Esophagus squamous epithelium (tissue), 5 donors: ENCODE results near the gene CRABP2. TPM values are rescaled to one million over a fixed set of nuclear protein-coding genes. Genes with fewer than 3 reads are reported as not detected.

ENCODE experiments used
- DNase-seq: peaks from one replicate; lab custom pipeline; 2025; lab: John Stamatoyannopoulos, UW
- H3K27ac ChIP-seq, 4 donors: fragments of 200-600 bp; sonication (generic); one replicate each; pipeline ENCODE4 v1.5.1; 2016 to 2019; ENCODE audit warnings: mild to moderate bottlenecking in 1 of 4
- H3K27me3 ChIP-seq, 4 donors: fragments of 200-600 bp; sonication (generic); 1 replicate in 3 of 4; 2 replicates in 1 of 4; pipeline versions ENCODE4 v1.5.1 to v1.6.0; 2017 to 2021; ENCODE audit warnings: antibody characterized with exemption in 1 of 4
- H3K36me3 ChIP-seq, 3 donors: fragments of 200-600 bp; sonication (generic); one replicate each; pipeline ENCODE4 v1.5.1; 2016 to 2019
- H3K4me1 ChIP-seq, 3 donors: fragments of 200-600 bp; sonication (generic); one replicate each; pipeline ENCODE4 v1.5.1; 2017 to 2019
- H3K4me3 ChIP-seq, 4 donors: fragments of 200-600 bp; sonication (generic); 1 replicate in 3 of 4; 2 replicates in 1 of 4; pipeline ENCODE4 v1.5.1; 2016 to 2019; ENCODE audit warnings: mild to moderate bottlenecking in 2 of 4, moderate library complexity in 1 of 4
- H3K9me3 ChIP-seq, 3 donors: fragments of 200-600 bp; sonication (generic); one replicate each; pipeline ENCODE4 v1.5.1; 2016 to 2019
- POLR2A ChIP-seq, 4 donors: fragments of 450-650 bp; IDR thresholded peaks; one replicate each; pipeline ENCODE4 v1.6.1; 2017; ENCODE audit warnings: antibody characterized with exemption in 4 of 4, mild to moderate bottlenecking in 4 of 4, moderate library complexity in 3 of 4
- WGBS, 2 donors: methylation state at CpG; one replicate each; pipeline ENCODE4 v1.1.5; 2018; 5-methylcytosine and 5-hydroxymethylcytosine counted together
- intact Hi-C: fragments of 100-400 bp; cut with DNase I; formaldehyde crosslinking; loops from one replicate; pipeline ENCODE4 v1.15.0; 2022
- total RNA-seq, 4 donors: library from RNA; depleted of rRNA; stranded (reverse); fragments of >200 nt; gene quantifications; one replicate each; pipeline ENCODE4 v1.1.0, GENCODE V29; 2016
- TF ChIP-seq, protein P1 (sequence below), 6 experiments: fragments of 450-650 bp in 4 of 6; fragments of 200-600 bp in 2 of 6; sonication (generic) in 2 of 6; IDR thresholded peaks; one replicate each; pipeline ENCODE4 v1.5.1; 2016 to 2019; ENCODE audit warnings: antibody characterized with exemption in 6 of 6, mild to moderate bottlenecking in 4 of 6, moderate library complexity in 4 of 6
- donor health status: DM: yes; HTN: yes; CAD: no.

CRABP2 gene
- total RNA-seq, 4 donors from 2014 or later: 149 to 916 (median 441) TPM

- intact Hi-C loops: no loop called here
- H3K4me1 ChIP-seq: peaks cover 42 to 80% (median 49%) of the 10 kb centered on the region in 3 donors
- H3K27ac ChIP-seq: peak overlapping the region; percentile 93 to 99 (median 98)
- no peaks in the 10 kb centered on the region for H3K27me3 ChIP-seq
- DNase-seq: no peak
- TF ChIP-seq, protein P1, sequence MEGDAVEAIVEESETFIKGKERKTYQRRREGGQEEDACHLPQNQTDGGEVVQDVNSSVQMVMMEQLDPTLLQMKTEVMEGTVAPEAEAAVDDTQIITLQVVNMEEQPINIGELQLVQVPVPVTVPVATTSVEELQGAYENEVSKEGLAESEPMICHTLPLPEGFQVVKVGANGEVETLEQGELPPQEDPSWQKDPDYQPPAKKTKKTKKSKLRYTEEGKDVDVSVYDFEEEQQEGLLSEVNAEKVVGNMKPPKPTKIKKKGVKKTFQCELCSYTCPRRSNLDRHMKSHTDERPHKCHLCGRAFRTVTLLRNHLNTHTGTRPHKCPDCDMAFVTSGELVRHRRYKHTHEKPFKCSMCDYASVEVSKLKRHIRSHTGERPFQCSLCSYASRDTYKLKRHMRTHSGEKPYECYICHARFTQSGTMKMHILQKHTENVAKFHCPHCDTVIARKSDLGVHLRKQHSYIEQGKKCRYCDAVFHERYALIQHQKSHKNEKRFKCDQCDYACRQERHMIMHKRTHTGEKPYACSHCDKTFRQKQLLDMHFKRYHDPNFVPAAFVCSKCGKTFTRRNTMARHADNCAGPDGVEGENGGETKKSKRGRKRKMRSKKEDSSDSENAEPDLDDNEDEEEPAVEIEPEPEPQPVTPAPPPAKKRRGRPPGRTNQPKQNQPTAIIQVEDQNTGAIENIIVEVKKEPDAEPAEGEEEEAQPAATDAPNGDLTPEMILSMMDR (IDR thresholded peaks at IDR 0.05): peak in 1 of 6 experiments; percentile 4
- TF ChIP-seq POLR2A (IDR thresholded peaks at IDR 0.05): no peak
- peak overlapping the region in 1 of 4 donors; percentile 97 for H3K4me3 ChIP-seq
- no peaks in the 10 kb centered on the region for H3K9me3 ChIP-seq
- 51 to 60% methylated on average over 3 of the region's 3 CpGs for WGBS, 2 donors
- H3K36me3 ChIP-seq: peaks cover 23 to 39% (median 23%) of the 10 kb centered on the region in 3 donors
Observed at GRCh38 chr1:156745881-156746280, 40.5 kb upstream of the CRABP2 start.

GRCh38 chr1:156744786-156745419 is 39.5 kb upstream of the CRABP2 start:
- no peak for DNase-seq
- intact Hi-C loops: no loop called here
- TF ChIP-seq, protein P1 (IDR thresholded peaks at IDR 0.05): no peak
- TF ChIP-seq POLR2A (IDR thresholded peaks at IDR 0.05): no peak
- Histone ChIP-seq H3K36me3 (peaks cover 23 to 39% (median 23%) of the 10 kb centered on the region in 3 donors), H3K4me3 (no peak overlapping the region), H3K9me3 (no peaks in the 10 kb centered on the region), H3K27ac (peak overlapping the region; percentile 6 to 99 (median 96)), H3K27me3 (no peaks in the 10 kb centered on the region), H3K4me1 (peaks cover 45 to 83% (median 49%) of the 10 kb centered on the region in 3 donors)
- WGBS, 2 donors: 75 to 100% methylated on average over 1 to 12 of the region's 14 CpGs

DNA sequence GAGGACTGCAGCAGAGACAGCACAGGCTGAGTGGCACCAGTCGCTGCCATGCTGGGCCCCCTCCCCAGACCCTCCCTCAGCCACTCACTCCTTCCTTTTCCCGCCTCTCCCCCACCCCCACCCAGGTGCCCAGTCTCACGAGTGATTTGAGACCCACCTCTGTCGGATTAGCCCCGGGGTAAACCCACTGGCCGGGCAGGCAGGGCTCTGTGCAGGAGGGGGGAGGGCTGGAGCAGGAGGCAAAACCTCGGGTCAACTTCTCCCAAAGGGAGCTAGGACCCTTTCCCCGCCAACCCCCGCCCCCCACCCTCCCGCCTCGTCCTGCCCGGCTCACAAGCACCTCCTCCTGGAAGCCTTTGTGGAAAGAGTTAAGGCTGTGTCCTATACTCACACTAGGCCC is 39.0 kb upstream of the CRABP2 start:
- Histone ChIP-seq H3K9me3 (no peaks in the 10 kb centered on the region), H3K27ac (peak overlapping the region in 3 of 4 donors; percentile 93 to 99 (median 98)), H3K36me3 (peaks cover 23 to 39% (median 23%) of the 10 kb centered on the region in 3 donors), H3K4me3 (no peak overlapping the region), H3K4me1 (peaks cover 39 to 83% (median 49%) of the 10 kb centered on the region in 3 donors), H3K27me3 (no peaks in the 10 kb centered on the region)
- WGBS, 2 donors: 29 to 100% methylated on average over 1 to 3 of the region's 12 CpGs
- intact Hi-C loops: no loop called here
- DNase-seq: no peak
- TF ChIP-seq, protein P1 (IDR thresholded peaks at IDR 0.05): no peak
- no peak for TF ChIP-seq POLR2A (IDR thresholded peaks at IDR 0.05)

DNA sequence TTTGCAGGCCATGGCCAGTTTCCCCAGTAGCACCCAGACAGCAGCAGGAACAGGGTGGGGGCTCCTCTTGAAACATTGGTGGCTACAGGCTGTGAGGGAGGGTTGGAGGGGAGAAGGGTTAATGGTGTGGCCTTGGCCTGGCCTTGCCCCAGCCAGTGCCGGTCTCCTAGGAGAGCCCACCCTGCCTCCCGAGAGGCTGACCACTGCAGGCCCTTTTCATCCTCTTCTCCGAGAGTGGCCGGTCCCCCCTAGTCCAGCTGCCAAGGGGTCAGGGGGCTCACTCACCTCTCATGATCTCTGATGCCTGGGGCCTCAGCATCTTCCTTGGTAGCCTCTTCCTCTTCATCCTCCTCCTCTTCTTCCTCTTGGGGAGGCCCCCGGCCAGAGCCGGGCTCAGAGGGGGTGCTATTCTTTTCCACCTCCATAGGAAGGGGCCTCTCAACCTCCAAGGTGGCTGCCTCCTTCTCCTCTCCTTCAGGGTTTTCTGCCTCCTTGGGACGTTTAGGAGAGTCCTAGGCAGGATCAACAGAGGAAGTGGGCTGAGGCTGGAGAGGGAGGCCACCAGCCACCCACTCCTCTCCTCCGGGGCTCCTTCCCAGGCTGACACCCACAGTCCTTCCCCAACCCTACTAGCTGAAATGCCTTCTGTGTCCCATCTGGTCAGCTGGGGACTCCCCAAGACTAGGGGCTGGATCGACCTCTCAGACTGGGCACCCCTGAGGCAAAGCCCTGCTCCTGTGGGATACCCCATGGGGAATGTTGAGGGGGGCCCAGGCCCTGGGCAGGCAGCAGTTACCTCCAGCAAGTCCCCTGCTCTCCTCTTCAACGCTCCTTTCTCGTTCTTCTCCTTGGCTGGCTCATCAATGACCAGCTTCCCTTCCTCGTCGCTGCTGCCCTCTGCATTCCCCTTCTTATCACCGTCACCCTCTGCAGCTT is 38.3 kb upstream of the CRABP2 start:
- peaks cover 32 to 81% (median 43%) of the 10 kb centered on the region in 3 donors for H3K4me1 ChIP-seq
- no peak for DNase-seq
- intact Hi-C loops: no loop called here

More for the DNA sequence above, 38.3 kb upstream of the CRABP2 start:
- WGBS, 2 donors: 82 to 83% methylated on average over 12 of the region's 14 CpGs
- H3K36me3 ChIP-seq: peaks cover 23 to 39% (median 23%) of the 10 kb centered on the region in 3 donors
- H3K27me3 ChIP-seq: no peaks in the 10 kb centered on the region
- TF ChIP-seq POLR2A (IDR thresholded peaks at IDR 0.05): no peak
- TF ChIP-seq, protein P1 (IDR thresholded peaks at IDR 0.05): no peak
- peak overlapping the region in 2 of 4 donors; percentile 13 to 30 for H3K27ac ChIP-seq
- no peak overlapping the region for H3K4me3 ChIP-seq
- H3K9me3 ChIP-seq: no peaks in the 10 kb centered on the region
